ENCODE results near the gene BIRC6.

DNA sequence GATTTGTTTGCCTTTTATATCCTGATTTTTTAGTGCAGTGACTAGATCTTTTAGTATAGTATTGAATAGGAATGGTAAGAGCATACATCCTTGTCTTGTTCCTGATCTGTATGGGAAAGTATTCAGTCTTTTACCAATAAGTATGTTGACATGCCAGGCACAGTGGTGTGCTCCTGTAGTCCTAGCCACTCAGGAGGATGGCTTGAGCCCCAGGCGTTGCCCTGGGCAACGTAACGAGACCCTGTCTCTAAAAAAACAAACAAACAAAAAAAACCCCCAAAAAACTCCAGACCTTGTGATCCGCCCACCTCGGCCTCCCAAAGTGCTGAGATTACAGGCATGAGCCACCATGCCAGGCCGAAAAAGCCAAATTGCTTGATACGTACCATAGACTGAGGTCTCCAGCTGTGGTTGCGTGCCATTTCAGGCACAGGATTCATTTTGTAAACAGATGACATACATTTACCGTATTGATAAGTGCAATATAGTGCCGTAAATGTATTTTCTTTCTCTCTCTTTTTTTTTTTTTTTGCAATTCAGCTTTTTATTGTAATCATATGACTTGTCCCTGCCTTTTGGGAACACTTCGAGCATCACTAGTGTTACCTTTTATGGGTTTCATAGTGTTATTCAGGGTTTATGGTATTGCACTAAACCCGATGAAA, 18.5 kb downstream of the BIRC6 start:
- TF ChIP-seq POLR2A (IDR thresholded peaks at IDR 0.05; ENCODE audit: low read depth, low read length) (no peak), POU2F2 (IDR thresholded peaks at IDR 0.05; ENCODE audit: low read depth, low read length) (no peak), TAF1 (IDR thresholded peaks at IDR 0.05; ENCODE audit: low read depth, low read length) (no peak)

Data from GM12891 (cell line).